GM10266 (cell line): ENCODE data around the gene DNM1L.

Source experiments
- DNase-seq: peaks from one replicate; pipeline ENCODE4 v3.0.0; 2012; ENCODE audit errors: extremely low spot score
- TF ChIP-seq, protein P1 (sequence below): IDR thresholded peaks from 2 replicates; pipeline ENCODE4 v1.5.1; 2012; ENCODE audit warnings: mild to moderate bottlenecking, low read depth; ENCODE audit not compliant: control insufficient read depth, insufficient read depth; ENCODE audit errors: missing control alignments

DNM1L gene

GRCh38 chr12:32680787-32681186 is 1.7 kb downstream of the DNM1L start:
- no peak for DNase-seq
- TF ChIP-seq, protein P1, sequence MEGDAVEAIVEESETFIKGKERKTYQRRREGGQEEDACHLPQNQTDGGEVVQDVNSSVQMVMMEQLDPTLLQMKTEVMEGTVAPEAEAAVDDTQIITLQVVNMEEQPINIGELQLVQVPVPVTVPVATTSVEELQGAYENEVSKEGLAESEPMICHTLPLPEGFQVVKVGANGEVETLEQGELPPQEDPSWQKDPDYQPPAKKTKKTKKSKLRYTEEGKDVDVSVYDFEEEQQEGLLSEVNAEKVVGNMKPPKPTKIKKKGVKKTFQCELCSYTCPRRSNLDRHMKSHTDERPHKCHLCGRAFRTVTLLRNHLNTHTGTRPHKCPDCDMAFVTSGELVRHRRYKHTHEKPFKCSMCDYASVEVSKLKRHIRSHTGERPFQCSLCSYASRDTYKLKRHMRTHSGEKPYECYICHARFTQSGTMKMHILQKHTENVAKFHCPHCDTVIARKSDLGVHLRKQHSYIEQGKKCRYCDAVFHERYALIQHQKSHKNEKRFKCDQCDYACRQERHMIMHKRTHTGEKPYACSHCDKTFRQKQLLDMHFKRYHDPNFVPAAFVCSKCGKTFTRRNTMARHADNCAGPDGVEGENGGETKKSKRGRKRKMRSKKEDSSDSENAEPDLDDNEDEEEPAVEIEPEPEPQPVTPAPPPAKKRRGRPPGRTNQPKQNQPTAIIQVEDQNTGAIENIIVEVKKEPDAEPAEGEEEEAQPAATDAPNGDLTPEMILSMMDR: no peak

- TF ChIP-seq, protein P1: no peak
- no peak for DNase-seq
Measured at GRCh38 chr12:32681272-32681671, 2.2 kb downstream of the DNM1L start.

DNA sequence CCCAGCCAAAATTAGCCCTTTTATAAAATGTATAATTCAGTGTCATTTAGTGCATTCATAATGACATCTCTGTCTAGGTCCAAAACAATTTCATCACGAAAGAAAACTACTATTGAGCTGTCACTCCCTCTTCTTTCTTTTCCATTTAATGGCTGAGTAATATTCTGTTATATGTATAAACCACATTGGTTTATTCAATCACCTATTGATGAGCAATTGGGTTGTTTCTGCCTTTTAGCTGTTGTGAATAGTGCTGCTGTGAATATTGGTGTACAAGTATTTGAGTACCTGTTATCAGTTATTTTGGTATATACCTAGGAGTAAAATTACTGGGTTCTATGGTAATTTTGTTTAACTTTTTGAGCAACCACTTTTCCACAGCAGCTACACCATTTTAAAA is 7.2 kb downstream of the DNM1L start:
- no peak for DNase-seq
- TF ChIP-seq, protein P1: no peak

DNA sequence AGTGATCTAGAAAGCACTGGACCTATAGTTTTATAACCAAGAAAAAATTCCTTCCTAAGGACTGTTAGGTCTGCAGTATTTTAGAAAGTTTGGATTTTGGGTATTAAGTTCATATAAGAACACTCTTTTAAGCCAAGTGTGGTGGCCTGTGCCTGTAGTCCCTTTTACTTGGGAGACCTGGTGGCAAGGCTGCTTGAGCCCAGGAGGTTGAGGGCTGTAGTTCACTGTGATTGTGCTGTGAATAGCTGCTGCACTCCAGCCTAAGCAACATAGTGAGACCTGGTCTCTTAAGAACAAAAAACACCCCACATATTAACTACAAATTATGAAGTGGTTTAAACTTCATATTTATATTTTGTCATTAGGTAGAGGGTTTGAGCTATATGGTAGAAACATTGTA is 9.7 kb downstream of the DNM1L start:
- no peak for DNase-seq
- TF ChIP-seq, protein P1: no peak

DNA sequence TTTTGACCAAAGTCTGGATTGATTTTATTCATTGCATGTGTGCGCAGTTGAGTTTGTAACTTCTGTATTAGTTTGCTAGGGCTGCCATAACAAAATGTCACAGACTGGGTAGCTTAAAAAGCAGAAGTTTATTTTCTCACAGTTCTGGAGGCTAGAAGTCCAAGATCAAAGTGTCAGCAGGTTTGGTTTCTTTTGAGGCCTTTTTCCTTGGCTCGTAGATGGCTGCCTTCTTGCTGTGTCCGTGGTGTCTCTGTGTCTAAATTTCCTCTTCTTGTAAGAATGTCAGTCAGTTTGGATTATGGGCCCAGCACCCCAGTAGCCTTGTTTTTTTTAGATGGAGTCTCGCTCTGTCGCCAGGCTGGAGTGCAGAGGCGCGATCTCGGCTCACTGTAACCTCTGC is 11.8 kb downstream of the DNM1L start:
- TF ChIP-seq, protein P1: no peak
- DNase-seq: no peak

DNA sequence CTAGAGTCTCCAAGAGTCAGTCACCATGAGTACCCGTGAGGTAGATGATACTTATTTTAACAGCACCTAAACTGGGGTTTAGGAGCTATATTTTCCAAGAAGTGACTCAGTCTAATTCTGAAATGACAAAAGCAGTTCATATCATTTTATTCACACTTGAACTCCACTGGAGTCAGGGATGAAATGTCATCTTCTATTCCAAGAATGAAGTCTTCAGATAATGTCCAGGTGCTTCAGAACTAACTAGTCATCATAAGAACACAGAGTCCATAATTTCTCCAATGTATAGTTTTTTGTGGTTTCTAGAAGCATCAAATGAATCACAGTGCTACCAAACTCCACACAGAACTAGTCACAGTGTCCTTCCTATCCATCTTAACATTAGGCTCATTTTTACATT is 13.3 kb downstream of the DNM1L start:
- TF ChIP-seq, protein P1: no peak
- no peak for DNase-seq

DNA sequence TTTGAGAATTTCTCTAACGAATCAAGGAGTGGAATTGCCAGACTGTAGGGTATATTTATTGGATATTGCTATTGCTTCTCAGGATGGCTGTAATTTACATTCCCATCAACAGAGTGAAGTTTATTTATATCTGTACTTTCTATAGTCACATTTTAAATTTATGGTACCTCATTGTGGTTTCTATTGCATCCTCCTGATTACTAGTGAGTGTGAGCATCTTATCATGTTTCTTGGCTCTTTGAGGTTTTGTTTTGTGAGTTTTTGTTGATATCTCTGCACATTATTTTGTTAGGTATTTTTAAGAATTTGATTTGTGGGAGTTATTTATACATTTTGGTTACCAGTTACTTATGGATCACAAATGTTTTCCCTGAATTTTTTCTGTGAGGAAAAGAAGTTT is 13.9 kb downstream of the DNM1L start:
- no peak for DNase-seq
- TF ChIP-seq, protein P1: no peak
